Stimulated activated CD8-positive, alpha-beta memory T cell treated with anti-CD3 and anti-CD28 coated beads, Interleukin-12 subunit alpha, Interleukin-12 subunit beta, amount 100 ng/mL, for 24 hours (primary cell): ENCODE measurements around the gene DDAH1.
"Not testable (repeated sequence)": the region's sequence is repeated elsewhere in the genome, so short reads cannot be mapped to it uniquely, and the experiment has no call there.

ENCODE experiments used
- DNase-seq: peaks from one replicate; pipeline ENCODE4 v3.0.0-alpha.2; 2020; ENCODE audit errors: extremely low read depth

DDAH1 gene

DNA sequence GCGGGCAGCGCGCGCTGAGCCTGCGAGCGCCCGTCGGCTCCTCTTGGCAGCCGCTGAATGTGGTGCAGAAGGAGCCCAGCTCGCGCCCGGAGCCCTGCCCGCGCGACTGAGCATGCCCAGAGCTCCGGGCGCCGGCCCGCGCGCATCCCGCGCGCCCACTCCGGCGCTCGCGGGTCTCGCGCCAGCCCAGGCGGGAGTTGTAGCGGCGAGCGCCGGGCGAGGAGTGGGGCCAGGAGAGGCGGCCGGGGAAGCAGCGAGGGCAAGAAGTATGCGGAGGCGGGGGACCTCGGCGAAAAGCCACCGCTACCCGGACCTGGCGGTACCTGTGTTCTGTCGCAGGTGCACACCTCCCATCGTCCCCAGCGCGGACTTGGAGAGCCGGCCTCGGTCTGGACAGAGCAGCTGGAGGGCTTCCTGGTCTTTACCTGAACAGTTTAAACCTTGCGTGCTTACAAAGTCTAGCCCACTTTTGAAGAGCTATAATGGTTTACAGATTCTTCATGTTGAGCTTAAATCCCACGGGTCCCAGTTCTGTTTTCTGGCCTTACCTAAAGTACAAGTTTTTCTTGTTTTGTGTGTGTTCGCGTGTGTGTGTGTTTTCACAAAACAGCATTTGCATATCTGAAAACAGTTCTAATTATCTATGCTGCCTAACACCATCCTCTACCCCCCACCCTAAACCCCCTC, at the start of gene DDAH1:
TSS of gene DDAH1 (minus strand) at position 61 of the 687 bp plus-strand sequence. CDS start 114 bp downstream, outside the sequence.
- no peak for DNase-seq

GRCh38 chr1:85513998-85514397, 49.0 kb upstream of the DDAH1 start:
- not testable (repeated sequence) for DNase-seq

- DNase-seq: no peak
These were observed 39.5 kb upstream of the DDAH1 start for GRCh38 chr1:85504417-85504816.

DNA sequence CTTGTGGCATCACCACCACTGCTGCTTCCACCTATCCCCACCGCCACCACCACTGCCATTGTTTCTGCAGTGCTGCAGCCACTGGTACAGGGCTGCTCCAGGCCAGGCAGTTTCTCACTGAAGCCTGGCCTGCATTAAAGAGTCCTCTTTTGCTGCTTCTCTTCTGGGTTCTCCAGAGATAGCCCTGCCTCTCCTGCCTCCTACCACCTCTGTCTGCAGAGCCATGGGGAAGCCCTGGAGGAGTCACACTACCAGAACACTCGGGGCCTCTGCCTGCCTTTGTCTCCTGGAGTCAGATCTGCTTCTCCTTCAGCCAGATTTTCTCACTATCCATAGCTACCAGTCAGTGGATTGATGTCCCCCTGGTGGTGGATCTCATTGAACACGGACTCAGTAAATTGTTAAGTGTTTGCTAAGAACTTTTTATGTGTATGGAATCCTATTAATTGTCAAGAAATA, 37.7 kb upstream of the DDAH1 start:
- no peak for DNase-seq

GRCh38 chr1:85502171-85502570, 37.2 kb upstream of the DDAH1 start:
- no peak for DNase-seq

DNA sequence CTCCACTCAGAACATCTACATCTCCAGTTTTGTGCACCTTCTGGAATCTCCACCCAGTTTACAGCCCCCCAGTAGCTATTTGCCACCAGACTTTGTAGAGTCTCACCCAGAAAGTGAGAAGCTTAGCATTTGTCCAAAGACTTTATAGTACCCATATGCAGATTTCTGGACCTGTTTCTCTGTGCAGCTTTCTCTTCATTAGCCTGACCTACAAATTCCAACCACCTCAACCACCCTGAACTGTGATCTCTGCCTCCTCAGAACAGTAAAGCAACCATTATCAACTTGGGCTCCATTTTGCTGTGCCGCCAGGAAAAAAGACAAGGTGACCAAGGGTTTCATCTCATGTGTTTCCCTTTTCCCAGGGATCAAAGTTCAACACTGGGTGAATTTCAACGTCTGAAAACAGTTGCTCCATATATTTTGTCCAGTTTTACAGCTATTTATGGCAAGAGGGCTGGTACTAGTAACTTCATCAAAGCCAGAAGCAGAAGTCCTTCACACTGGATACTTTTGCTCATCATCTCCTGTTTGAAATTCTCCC, 36.5 kb upstream of the DDAH1 start:
- no peak for DNase-seq

- DNase-seq: no peak
These were observed 32.1 kb upstream of the DDAH1 start for GRCh38 chr1:85496941-85497582.

- no peak for DNase-seq
These were observed 30.6 kb upstream of the DDAH1 start for GRCh38 chr1:85495556-85495955.

GRCh38 chr1:85494904-85495266, 29.9 kb upstream of the DDAH1 start:
- DNase-seq: no peak

GRCh38 chr1:85494074-85494903, 29.3 kb upstream of the DDAH1 start:
- DNase-seq: no peak

- DNase-seq: no peak
These were observed 25.5 kb upstream of the DDAH1 start for GRCh38 chr1:85490270-85490985.

DNA sequence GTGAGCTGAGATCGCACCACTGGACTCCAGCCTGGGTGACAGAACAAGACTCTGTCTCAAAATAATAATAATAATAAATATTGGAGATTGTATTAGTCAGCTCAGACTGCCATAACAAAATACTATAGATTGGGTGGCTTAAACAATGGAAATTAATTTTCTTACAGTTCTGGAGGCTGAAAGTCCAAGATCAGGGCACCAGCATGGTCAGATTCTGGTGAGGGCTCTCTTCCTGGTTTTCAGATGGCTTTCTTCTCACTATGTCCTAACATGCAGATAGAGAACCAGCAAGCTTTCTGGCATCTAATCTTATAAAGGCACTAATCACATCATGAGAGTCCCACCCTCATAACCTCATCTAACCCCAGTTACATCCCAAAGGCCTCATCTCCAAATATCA, 23.2 kb upstream of the DDAH1 start:
- DNase-seq: no peak

- DNase-seq: no peak
These were observed 20.6 kb upstream of the DDAH1 start for GRCh38 chr1:85485516-85485915.

- DNase-seq: no peak
These were observed 19.8 kb upstream of the DDAH1 start for GRCh38 chr1:85484716-85485115.

- no peak for DNase-seq
These were observed 19.3 kb upstream of the DDAH1 start for GRCh38 chr1:85484264-85484663.

GRCh38 chr1:85481688-85482087, 16.7 kb upstream of the DDAH1 start:
- no peak for DNase-seq

- DNase-seq: no peak
These were observed 15.6 kb upstream of the DDAH1 start for GRCh38 chr1:85480566-85480965.

DNA sequence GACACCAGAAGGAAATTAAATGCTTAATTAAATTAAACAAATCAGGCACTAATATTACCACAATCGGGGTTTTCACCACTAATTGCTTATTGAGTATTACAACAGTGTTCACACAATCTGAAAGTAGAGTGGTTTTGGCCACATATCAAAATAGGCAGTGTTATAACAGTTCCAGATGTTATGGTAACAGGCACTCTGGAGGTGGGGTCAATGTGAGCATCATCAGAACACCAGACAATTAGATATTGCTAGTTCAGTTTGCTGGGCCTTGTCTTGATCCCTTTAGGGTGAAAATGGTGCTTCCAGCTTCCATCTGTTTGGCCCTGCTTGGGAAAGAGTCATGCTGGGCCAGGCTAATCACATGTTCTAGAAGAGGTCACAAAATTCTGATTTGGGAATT, 14.5 kb upstream of the DDAH1 start:
- DNase-seq: no peak

- no peak for DNase-seq
These were observed 13.4 kb upstream of the DDAH1 start for GRCh38 chr1:85478366-85478765.

DNA sequence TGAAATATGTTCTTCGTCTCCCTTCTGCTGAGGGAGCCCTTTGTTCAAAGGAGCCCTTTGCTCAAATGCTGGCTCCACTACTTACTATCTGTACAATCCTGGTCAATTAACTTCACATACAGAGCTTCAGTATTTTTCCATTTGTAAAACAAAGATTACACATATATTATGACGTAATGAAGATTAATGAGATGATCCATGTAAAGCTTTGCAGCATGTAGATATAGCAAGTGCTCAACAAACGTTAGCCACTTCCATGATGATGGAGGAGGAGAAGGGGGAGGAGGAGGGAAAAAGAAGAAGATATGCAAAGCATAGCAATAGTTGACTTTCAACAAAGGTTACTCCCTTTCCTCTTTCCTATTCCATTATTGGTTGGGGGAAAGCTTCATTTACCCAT, 10.1 kb upstream of the DDAH1 start:
- no peak for DNase-seq

GRCh38 chr1:85473390-85473789, 8.4 kb upstream of the DDAH1 start:
- no peak for DNase-seq

DNA sequence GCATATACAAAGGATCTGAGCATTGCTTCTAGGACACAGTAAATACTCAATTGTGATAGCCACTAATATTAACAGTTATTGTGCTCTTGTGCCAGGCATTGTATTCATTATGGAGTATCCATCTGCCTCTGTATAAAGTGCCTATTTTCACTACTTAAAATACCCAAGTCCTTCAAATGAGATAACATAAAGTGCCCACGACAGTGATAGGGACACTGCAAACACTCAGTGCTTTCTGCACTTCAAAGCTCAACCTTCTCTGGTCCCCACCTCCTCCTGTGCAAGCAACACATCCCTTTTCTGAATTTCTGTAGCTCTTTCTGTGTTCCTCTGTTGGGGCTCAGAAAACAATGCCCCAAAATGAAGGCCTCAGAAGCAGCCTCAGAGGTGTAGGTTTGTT, 6.6 kb upstream of the DDAH1 start:
- DNase-seq: no peak
